HepG2 (cell line): ENCODE results near the gene GRIA3. TPM values are rescaled to one million over a fixed set of nuclear protein-coding genes. Genes with fewer than 3 reads are reported as not detected.

Experiments
- ATAC-seq: fragments of 200-7000 bp; cut with Tn5 transposase; 3 replicates; pipeline ENCODE4 v1.9.1; 2020; ENCODE audit warnings: mild to moderate bottlenecking, moderate library complexity
- BruUV-seq: library from RNA; stranded (reverse); fragments of 400-500 nt; replicated peaks from 2 replicates; lab custom pipeline; 2021; lab: Mats Ljungman, UMichigan
- CTCF ChIA-PET: fragments of 300-600 bp; formaldehyde crosslinking; extraction: SDS; loops from one replicate; lab custom pipeline; 2021; ENCODE audit warnings: low total read pairs, inconsistent platforms, low intra/inter-chr PET ratio; lab: Yijun Ruan, JAX
- POLR2A ChIA-PET: fragments of 350-600 bp; sonication (Branson Sonifier 250); formaldehyde crosslinking; loops from one replicate; lab custom pipeline; 2020; ENCODE audit warnings: antibody characterized with exemption, inconsistent platforms; lab: Yijun Ruan, JAX
- DNase-seq: peaks from one replicate; pipeline ENCODE4 v3.0.0-alpha.2; 2015; ENCODE audit warnings: low spot score
- FAIRE-seq: peaks from 3 replicates; lab custom pipeline; 2011; peaks lifted over from hg19 to GRCh38; lab: Jason Lieb, UNC
- H2AFZ ChIP-seq: one replicate; pipeline ENCODE4 v1.6.1; 2011; ENCODE audit warnings: low read length, inconsistent platforms
- H3K27ac ChIP-seq: fragments of 300-600 bp; 3 replicates; pipeline ENCODE4 v1.8.0; 2011; ENCODE audit warnings: mixed run types, mild to moderate bottlenecking, mixed read lengths, low read length, inconsistent platforms; ENCODE audit not compliant: insufficient read depth; ENCODE audit errors: extremely low read length
- H3K27me3 ChIP-seq, 2 experiments: fragments of 200-600 bp in 1 of 2; 2 replicates in 1 of 2; 3 replicates in 1 of 2; pipeline versions ENCODE4 v1.6.0 to v1.8.0; 2011; ENCODE audit warnings: low read length in 2 of 2, mild to moderate bottlenecking in 2 of 2, moderate library complexity in 2 of 2, inconsistent platforms in 1 of 2; ENCODE audit not compliant: insufficient read depth in 2 of 2, control insufficient read depth in 1 of 2
- H3K36me3 ChIP-seq, 2 experiments: fragments of 200-600 bp in 1 of 2; replicated peaks in 1 of 2; 2 replicates in 1 of 2; 3 replicates in 1 of 2; pipeline versions ENCODE4 v1.5.1 to v1.8.0; 2011; ENCODE audit warnings: low read length in 2 of 2, inconsistent platforms in 1 of 2; ENCODE audit not compliant: insufficient read depth in 2 of 2, control insufficient read depth in 1 of 2
- H3K4me1 ChIP-seq: 2 replicates; pipeline ENCODE4 v1.5.1; 2012; ENCODE audit warnings: low read length, inconsistent platforms; ENCODE audit not compliant: insufficient read depth
- H3K4me2 ChIP-seq: 2 replicates; pipeline ENCODE4 v1.6.0; 2011; ENCODE audit warnings: low read depth, low read length, inconsistent platforms
- H3K4me3 ChIP-seq, 3 experiments: fragments of 200-600 bp in 1 of 3; sonication (generic), shearing (Covaris generic) in 1 of 3; replicated peaks in 1 of 3; 2 replicates each; pipeline ENCODE4 v1.5.1; 2011 to 2016; ENCODE audit warnings: low read length in 3 of 3, inconsistent platforms in 2 of 3, low read depth in 2 of 3, mild to moderate bottlenecking in 2 of 3, control low read depth in 1 of 3, mixed read lengths in 1 of 3; ENCODE audit not compliant: insufficient read depth in 1 of 3
- H3K79me2 ChIP-seq: one replicate; pipeline ENCODE4 v1.6.1; 2011; ENCODE audit warnings: low read length, inconsistent platforms; ENCODE audit not compliant: insufficient read depth
- H3K9ac ChIP-seq: 2 replicates; pipeline ENCODE4 v1.6.0; 2011; ENCODE audit warnings: mild to moderate bottlenecking, low read depth, low read length, inconsistent platforms; ENCODE audit not compliant: insufficient read depth
- H3K9me3 ChIP-seq: 2 replicates; pipeline ENCODE4 v1.5.1; 2012; ENCODE audit warnings: mild to moderate bottlenecking, low read length
- H4K20me1 ChIP-seq: 2 replicates; pipeline ENCODE4 v1.6.0; 2011; ENCODE audit warnings: inconsistent platforms, mild to moderate bottlenecking, low read length, moderate library complexity; ENCODE audit not compliant: insufficient read depth
- ARNT2 ChIP-seq: sonication (generic); formaldehyde crosslinking; IDR thresholded peaks from 2 replicates; pipeline ENCODE4 v1.8.0; 2022; ENCODE audit warnings: mild to moderate bottlenecking, low read depth, missing genetic modification reagents, moderate library complexity
- ATF7 ChIP-seq, 2 experiments: fragments of 450-650 bp in 1 of 2; sonication (generic) in 1 of 2; formaldehyde crosslinking in 1 of 2; IDR thresholded peaks; 2 replicates each; pipeline versions ENCODE4 v1.4.0 to v1.6.1; 2016 to 2020; ENCODE audit warnings: antibody characterized with exemption in 1 of 2, mild to moderate bottlenecking in 1 of 2, missing genetic modification reagents in 1 of 2
- BRCA1 ChIP-seq: sonication (generic); formaldehyde crosslinking; IDR thresholded peaks from 2 replicates; pipeline ENCODE4 v1.4.0; 2020; ENCODE audit warnings: missing genetic modification reagents
- CBFB ChIP-seq: sonication (generic); formaldehyde crosslinking; IDR thresholded peaks from 2 replicates; pipeline ENCODE4 v1.4.0; 2020; ENCODE audit warnings: missing genetic modification reagents
- DR1 ChIP-seq: sonication (generic); formaldehyde crosslinking; IDR thresholded peaks from 2 replicates; pipeline ENCODE4 v1.8.0; 2021; ENCODE audit warnings: mild to moderate bottlenecking, missing genetic modification reagents, inconsistent platforms
- IKZF1 ChIP-seq: fragments of 450-650 bp; IDR thresholded peaks from 2 replicates; pipeline ENCODE4 v1.7.1; 2016
- MBNL3 ChIP-seq: fragments of 250-450 bp; sonication (Bioruptor Pico); conservative IDR thresholded peaks from 2 replicates; pipeline ENCODE4 v1.8.0; 2022; ENCODE audit warnings: mild to moderate bottlenecking, inconsistent platforms
- MTA3 ChIP-seq: sonication (generic); formaldehyde crosslinking; IDR thresholded peaks from 2 replicates; pipeline ENCODE4 v1.4.0; 2020; ENCODE audit warnings: missing genetic modification reagents
- MZF1 ChIP-seq: sonication (generic); formaldehyde crosslinking; IDR thresholded peaks from 2 replicates; pipeline ENCODE4 v1.8.1; 2023; ENCODE audit warnings: mild to moderate bottlenecking, missing genetic modification reagents, borderline replicate concordance
- POLR2A ChIP-seq, 2 experiments: IDR thresholded peaks; 2 replicates each; pipeline ENCODE4 v1.6.1; 2011; ENCODE audit warnings: low read depth in 2 of 2, low read length in 2 of 2, mild to moderate bottlenecking in 1 of 2, moderate library complexity in 1 of 2; ENCODE audit not compliant: insufficient read depth in 1 of 2
- POLR2AphosphoS5 ChIP-seq: IDR thresholded peaks from 2 replicates; pipeline ENCODE4 v1.6.1; 2012; ENCODE audit warnings: low read depth, low read length
- RAD21 ChIP-seq: fragments of 450-650 bp; formaldehyde crosslinking; IDR thresholded peaks from 2 replicates; pipeline ENCODE4 v1.5.0; 2020; ENCODE audit warnings: mild to moderate bottlenecking
- SATB2 ChIP-seq: sonication (generic); formaldehyde crosslinking; IDR thresholded peaks from 2 replicates; pipeline ENCODE4 v1.5.0; 2020; ENCODE audit warnings: missing genetic modification reagents
- TBP ChIP-seq: sonication (generic); formaldehyde crosslinking; IDR thresholded peaks from 2 replicates; pipeline ENCODE4 v1.5.0; 2020; ENCODE audit warnings: missing genetic modification reagents
- U2AF1 ChIP-seq: fragments of 200-400 bp; formaldehyde crosslinking; optimal IDR thresholded peaks from 2 replicates; pipeline ENCODE3; 2017; ENCODE audit warnings: mild to moderate bottlenecking, low read depth, low read length
- XBP1 ChIP-seq: sonication (generic); formaldehyde crosslinking; IDR thresholded peaks from 2 replicates; pipeline ENCODE4 v1.5.0; 2020; ENCODE audit warnings: missing genetic modification reagents
- ZNF234 ChIP-seq: sonication (generic); formaldehyde crosslinking; conservative IDR thresholded peaks from 2 replicates; pipeline ENCODE4 v1.5.1; 2020; ENCODE audit warnings: mild to moderate bottlenecking, missing genetic modification reagents
- WGBS: methylation state at CpG from one replicate; pipeline ENCODE4 v1.1.6; 2017; ENCODE audit warnings: low lambda C conversion rate; 5-methylcytosine and 5-hydroxymethylcytosine counted together
- in situ Hi-C: cut with HindIII; loops from 2 replicates; pipeline ENCODE4 v1.10.0; 2017; ENCODE audit warnings: low pct_unique_long_range_greater_than_20kb; ENCODE audit not compliant: extremely low pct_ligation_motif_present
- intact Hi-C: fragments of 100-400 bp; cut with micrococcal nuclease; formaldehyde crosslinking; loops from one replicate; pipeline ENCODE4 v1.10.0; 2022; ENCODE audit not compliant: unreplicated experiment
- polyA plus RNA-seq, 8 experiments: library from polyadenylated mRNA; depleted of rRNA in 3 of 8; stranded (reverse) in 7 of 8; unstranded in 1 of 8; fragments of >200 nt; fragmentation: Illumina TruSeq in 4 of 8; extraction: Trizol in 4 of 8; gene quantifications; 2 replicates each; pipeline versions ENCODE4 v1.2.1 to v1.2.3, GENCODE V29; 2011 to 2016; ENCODE audit warnings: low read depth in 4 of 8, missing spikeins in 1 of 8, mixed read lengths in 1 of 8; ENCODE audit not compliant: insufficient read depth in 1 of 8
- total RNA-seq, 5 experiments: library from RNA; depleted of rRNA; stranded (reverse); fragments of >200 nt; fragmentation: Illumina TruSeq; extraction: Trizol; gene quantifications; 2 replicates each; pipeline ENCODE4 v1.2.3, GENCODE V29; 2016; ENCODE audit warnings: low read depth in 1 of 5
- TF ChIP-seq, protein P1 (sequence below): sonication (generic); formaldehyde crosslinking; IDR thresholded peaks from 2 replicates; pipeline ENCODE4 v1.4.0; 2020; ENCODE audit warnings: mild to moderate bottlenecking, missing genetic modification reagents

Gene GRIA3
- total and polyA plus RNA-seq, 2 of the 13 experiments (the other 11 are each of a cell fraction or from before 2014, with no cell fraction given) = not detected

GRCh38 chrX:123405231-123405630, 221.2 kb downstream of the GRIA3 start:
- Histone ChIP-seq H3K27me3 (no peaks in the 10 kb centered on the region), H3K9ac (no peak overlapping the region), H3K27ac (no peak overlapping the region), H3K79me2 (no peaks in the 10 kb centered on the region), H3K9me3 (no peaks in the 10 kb centered on the region), H4K20me1 (no peaks in the 10 kb centered on the region), H3K36me3 (no peaks in the 10 kb centered on the region), H2AFZ (no peak overlapping the region), H3K4me3 (no peak overlapping the region), H3K4me2 (no peak overlapping the region), H3K4me1 (no peaks in the 10 kb centered on the region)
- ChIA-PET CTCF (no interaction called here), POLR2A (no interaction called here)
- ATAC-seq (no peak), FAIRE-seq (no peak), DNase-seq (no peak)
- no TSS peak for BruUV-seq
- intact Hi-C loops = no loop called here
- in situ Hi-C loops = no loop called here
- 2% methylated on average over 3 of the region's 3 CpGs for WGBS
- TF ChIP-seq BRCA1 (CRISPR knock-in tag) (no peak), ZNF234 (CRISPR knock-in tag) (no peak), TBP (CRISPR knock-in tag) (no peak), POLR2A (IDR thresholded peaks at IDR 0.05; ENCODE audit: insufficient read depth in 1 of 2, low read depth in 2 of 2, low read length in 2 of 2) (no peak), RAD21 (no peak), CBFB (CRISPR knock-in tag) (no peak), MBNL3 (no peak), U2AF1 (no peak), IKZF1 (no peak), MZF1 (CRISPR knock-in tag) (no peak), POLR2AphosphoS5 (no peak), ARNT2 (CRISPR knock-in tag) (no peak), ATF7 (IDR thresholded peaks at IDR 0.05) (no peak), ATF7 (CRISPR knock-in tag; IDR thresholded peaks at IDR 0.05) (no peak), XBP1 (CRISPR knock-in tag) (no peak), MTA3 (no peak), SATB2 (CRISPR knock-in tag) (no peak), DR1 (CRISPR knock-in tag) (no peak)
- TF ChIP-seq, protein P1, sequence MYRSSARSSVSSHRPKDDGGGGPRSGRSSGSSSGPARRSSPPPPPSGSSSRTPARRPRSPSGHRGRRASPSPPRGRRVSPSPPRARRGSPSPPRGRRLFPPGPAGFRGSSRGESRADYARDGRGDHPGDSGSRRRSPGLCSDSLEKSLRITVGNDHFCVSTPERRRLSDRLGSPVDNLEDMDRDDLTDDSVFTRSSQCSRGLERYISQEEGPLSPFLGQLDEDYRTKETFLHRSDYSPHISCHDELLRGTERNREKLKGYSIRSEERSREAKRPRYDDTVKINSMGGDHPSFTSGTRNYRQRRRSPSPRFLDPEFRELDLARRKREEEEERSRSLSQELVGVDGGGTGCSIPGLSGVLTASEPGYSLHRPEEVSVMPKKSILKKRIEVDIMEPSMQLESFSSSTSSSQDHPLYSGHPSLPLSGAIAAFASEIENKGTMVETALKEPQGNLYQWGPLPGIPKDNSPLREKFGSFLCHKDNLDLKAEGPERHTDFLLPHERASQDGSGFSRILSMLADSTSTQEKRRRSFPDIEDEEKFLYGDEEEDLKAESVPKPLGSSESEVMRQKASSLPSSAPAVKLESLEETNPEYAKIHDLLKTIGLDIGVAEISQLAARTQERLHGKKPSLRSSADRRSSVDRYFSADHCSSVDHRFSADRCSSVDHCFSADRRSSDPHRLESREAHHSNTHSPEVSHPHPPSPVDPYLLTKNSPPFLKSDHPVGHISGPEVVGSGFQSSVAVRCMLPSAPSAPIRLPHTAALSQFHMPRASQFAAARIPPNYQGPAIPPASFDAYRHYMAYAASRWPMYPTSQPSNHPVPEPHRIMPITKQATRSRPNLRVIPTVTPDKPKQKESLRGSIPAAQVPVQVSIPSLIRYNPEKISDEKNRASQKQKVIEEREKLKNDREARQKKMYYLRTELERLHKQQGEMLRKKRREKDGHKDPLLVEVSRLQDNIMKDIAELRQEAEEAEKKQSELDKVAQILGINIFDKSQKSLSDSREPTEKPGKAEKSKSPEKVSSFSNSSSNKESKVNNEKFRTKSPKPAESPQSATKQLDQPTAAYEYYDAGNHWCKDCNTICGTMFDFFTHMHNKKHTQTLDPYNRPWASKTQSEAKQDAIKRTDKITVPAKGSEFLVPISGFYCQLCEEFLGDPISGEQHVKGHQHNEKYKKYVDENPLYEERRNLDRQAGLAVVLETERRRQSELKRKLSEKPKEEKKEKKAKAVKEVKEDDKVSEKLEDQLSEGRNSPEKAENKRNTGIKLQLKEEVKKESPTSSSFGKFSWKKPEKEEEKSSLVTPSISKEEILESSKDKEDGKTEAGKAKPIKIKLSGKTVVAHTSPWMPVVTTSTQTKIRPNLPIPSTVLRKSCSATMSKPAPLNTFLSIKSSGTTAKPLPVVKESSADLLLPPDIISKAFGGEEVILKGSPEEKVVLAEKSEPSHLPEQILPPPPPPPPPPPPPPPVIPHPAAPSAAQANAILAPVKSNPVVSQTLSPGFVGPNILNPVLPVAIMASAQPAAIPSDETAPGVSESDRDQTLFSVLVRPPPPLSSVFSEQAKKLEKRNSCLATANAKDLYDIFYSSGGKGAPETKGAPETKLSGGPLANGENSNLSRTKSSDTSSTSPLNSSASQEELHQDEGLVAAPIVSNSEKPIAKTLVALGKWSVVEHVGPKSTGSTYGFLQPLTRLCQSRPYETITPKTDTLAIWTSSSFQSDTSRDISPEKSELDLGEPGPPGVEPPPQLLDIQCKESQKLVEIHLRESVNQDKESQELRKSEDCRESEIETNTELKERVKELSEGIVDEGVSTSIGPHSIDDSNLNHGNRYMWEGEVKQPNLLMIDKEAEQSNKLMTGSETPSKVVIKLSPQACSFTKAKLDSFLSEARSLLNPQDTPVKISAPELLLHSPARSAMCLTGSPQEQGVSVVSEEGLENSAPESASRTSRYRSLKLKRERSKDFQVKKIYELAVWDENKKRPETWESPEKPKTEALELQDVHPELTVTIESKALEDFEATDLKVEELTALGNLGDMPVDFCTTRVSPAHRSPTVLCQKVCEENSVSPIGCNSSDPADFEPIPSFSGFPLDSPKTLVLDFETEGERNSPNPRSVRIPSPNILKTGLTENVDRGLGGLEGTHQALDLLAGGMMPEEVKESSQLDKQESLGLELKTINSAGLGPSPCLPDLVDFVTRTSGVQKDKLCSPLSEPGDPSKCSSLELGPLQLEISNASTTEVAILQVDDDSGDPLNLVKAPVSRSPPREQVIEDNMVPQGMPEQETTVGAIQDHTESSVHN (CRISPR knock-in tag) = no peak
